Activated T-helper 17 cell treated with anti-CD3 and anti-CD28 coated beads, Interleukin-2, amount 50 U/mL, for 72 hours (primary cell): ENCODE data around the gene PRKCA. TPM values are rescaled to one million over a fixed set of nuclear protein-coding genes. Genes with fewer than 3 reads are reported as not detected.
"Not testable (repeated sequence)": the region's sequence is repeated elsewhere in the genome, so short reads cannot be mapped to it uniquely, and the experiment has no call there.

ENCODE experiments used
- ATAC-seq: fragments of 150-1000 bp; cut with Tn5 transposase; replicated peaks from 2 replicates; pipeline ENCODE4 v1.10.0; 2021; ENCODE audit warnings: mild to moderate bottlenecking, moderate library complexity
- H3K27ac Mint-ChIP-seq: one replicate; pipeline ENCODE4 v1.8.0; 2022; ENCODE audit warnings: mixed read lengths
- H3K27me3 Mint-ChIP-seq: one replicate; pipeline ENCODE4 v1.8.0; 2022; ENCODE audit warnings: mixed read lengths
- H3K36me3 Mint-ChIP-seq: one replicate; pipeline ENCODE4 v1.8.0; 2022; ENCODE audit warnings: low read depth, mild to moderate bottlenecking, mixed read lengths
- H3K4me1 Mint-ChIP-seq: one replicate; pipeline ENCODE4 v1.8.0; 2022; ENCODE audit warnings: mixed read lengths
- H3K4me3 Mint-ChIP-seq: one replicate; pipeline ENCODE4 v1.8.0; 2022; ENCODE audit warnings: mild to moderate bottlenecking, mixed read lengths
- H3K9me3 Mint-ChIP-seq: one replicate; pipeline ENCODE4 v1.8.0; 2022; ENCODE audit warnings: mixed read lengths
- total RNA-seq, 2 donors: library from RNA; stranded (reverse); gene quantifications; one replicate each; pipeline ENCODE4 v1.2.3, GENCODE V29; 2022

PRKCA gene
- total RNA-seq, 2 donors from 2014 or later, result 58.2 to 86.0 TPM

DNA sequence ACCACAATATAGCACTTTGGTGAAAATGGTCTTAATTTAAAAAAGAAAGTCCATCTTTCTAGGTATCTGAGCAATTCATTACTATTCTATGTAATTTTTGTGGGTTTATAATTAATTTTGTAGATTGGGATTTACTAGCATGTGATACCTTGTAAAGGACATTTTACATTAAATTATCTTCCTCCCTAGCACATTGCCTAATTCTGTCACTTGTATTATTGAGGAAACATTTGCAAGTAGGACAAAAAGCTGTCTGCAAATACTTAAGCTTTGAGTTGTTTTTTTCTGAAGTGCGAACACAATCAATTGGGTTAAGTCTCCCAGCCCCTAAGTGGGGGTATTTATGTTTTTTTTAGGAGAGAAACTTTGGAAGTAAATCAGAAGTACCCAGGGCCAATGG is 167.0 kb downstream of the PRKCA start:
- Mint-ChIP-seq H3K4me3 (peak overlapping the region; percentile 50), H3K27ac (peak overlapping the region; percentile 78), H3K27me3 (no peaks in the 10 kb centered on the region), H3K4me1 (peaks cover 25% of the 10 kb centered on the region), H3K36me3 (peaks cover 23% of the 10 kb centered on the region), H3K9me3 (no peaks in the 10 kb centered on the region)
- ATAC-seq, result no peak

DNA sequence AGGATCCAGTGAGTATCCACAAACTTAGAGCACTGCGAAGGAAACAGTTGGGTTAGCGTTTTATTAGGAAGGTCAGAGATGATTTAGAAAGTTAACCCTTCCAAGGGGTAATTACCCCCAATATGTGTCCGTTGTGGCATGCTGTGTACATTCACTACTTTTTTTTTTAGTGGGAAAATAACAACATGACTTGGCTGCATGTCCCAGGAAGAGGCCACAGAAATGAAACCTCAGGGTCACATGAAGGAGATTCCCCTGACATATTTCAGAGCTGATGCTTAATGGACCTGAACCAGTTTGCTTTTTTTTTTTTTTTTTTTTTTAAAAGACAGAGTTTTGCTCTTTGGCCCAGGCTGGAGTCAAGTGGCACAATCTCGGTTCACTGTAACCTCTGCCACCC is 167.5 kb downstream of the PRKCA start:
- H3K4me1 Mint-ChIP-seq, result peaks cover 30% of the 10 kb centered on the region
- H3K27me3 Mint-ChIP-seq, result no peaks in the 10 kb centered on the region
- peak overlapping the region; percentile 50 for H3K4me3 Mint-ChIP-seq
- peak overlapping the region; percentile 78 for H3K27ac Mint-ChIP-seq
- H3K9me3 Mint-ChIP-seq, result no peaks in the 10 kb centered on the region
- peaks cover 23% of the 10 kb centered on the region for H3K36me3 Mint-ChIP-seq
- ATAC-seq, result no peak

DNA sequence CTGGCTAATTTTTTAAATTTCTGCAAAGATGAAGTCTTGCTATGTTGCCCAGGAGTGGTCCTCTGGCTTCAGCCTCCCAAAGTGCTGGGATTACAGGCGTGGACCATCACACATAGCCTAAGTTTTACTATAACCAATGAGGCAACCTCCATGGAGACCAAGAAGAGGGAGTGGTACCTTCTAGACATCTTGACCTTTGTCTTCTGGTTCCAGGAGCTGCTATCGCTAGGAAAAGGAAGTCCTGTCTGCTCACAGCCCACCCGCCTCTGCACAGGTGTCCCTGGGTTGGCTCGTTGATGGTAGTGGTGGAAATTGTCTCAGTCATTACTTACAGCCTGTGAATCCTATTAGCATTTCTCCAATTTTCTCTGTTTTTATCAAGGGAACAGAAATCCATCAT is 169.7 kb downstream of the PRKCA start:
- H3K27ac Mint-ChIP-seq, result no peak overlapping the region
- H3K4me1 Mint-ChIP-seq, result peaks cover 30% of the 10 kb centered on the region
- H3K36me3 Mint-ChIP-seq, result peaks cover 18% of the 10 kb centered on the region
- ATAC-seq, result no peak
- no peaks in the 10 kb centered on the region for H3K27me3 Mint-ChIP-seq
- no peak overlapping the region for H3K4me3 Mint-ChIP-seq
- H3K9me3 Mint-ChIP-seq, result no peaks in the 10 kb centered on the region

- ATAC-seq, result no peak
- H3K4me3 Mint-ChIP-seq, result no peak overlapping the region
- H3K4me1 Mint-ChIP-seq, result peaks cover 18% of the 10 kb centered on the region
- H3K27me3 Mint-ChIP-seq, result no peaks in the 10 kb centered on the region
- no peak overlapping the region for H3K27ac Mint-ChIP-seq
- peaks cover 17% of the 10 kb centered on the region for H3K36me3 Mint-ChIP-seq
- peaks cover 4% of the 10 kb centered on the region for H3K9me3 Mint-ChIP-seq
These were observed 171.8 kb downstream of the PRKCA start for GRCh38 chr17:66474258-66474657.

- Mint-ChIP-seq H3K36me3 (peaks cover 20% of the 10 kb centered on the region), H3K4me3 (no peak overlapping the region), H3K9me3 (peaks cover 4% of the 10 kb centered on the region), H3K4me1 (peaks cover 18% of the 10 kb centered on the region), H3K27me3 (no peaks in the 10 kb centered on the region), H3K27ac (no peak overlapping the region)
- no peak for ATAC-seq
These were observed 172.5 kb downstream of the PRKCA start for GRCh38 chr17:66474806-66475497.

DNA sequence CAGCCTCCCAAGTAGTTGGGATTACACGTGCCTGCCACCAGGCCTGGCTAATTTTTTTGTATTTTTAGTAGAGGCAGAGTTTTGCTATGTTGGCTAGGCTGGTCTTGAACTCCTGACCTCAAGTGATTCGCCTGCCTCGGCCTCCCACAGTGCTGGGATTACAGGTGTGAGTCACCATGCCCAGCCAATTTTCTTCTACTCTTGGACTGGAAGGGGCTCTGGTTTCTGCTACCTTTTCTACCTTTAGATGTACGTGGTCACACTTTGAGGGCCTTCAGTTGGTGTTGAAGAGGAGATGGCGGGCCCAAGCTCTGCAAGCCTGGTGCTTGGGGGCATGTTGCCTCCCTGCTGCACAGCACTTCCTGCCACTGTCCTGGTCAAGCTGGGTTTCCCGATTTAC is 173.6 kb downstream of the PRKCA start:
- Mint-ChIP-seq H3K27ac (no peak overlapping the region), H3K27me3 (no peaks in the 10 kb centered on the region), H3K4me3 (no peak overlapping the region), H3K4me1 (peaks cover 18% of the 10 kb centered on the region), H3K9me3 (peaks cover 4% of the 10 kb centered on the region), H3K36me3 (peaks cover 20% of the 10 kb centered on the region)
- no peak for ATAC-seq

- no peak overlapping the region for H3K27ac Mint-ChIP-seq
- H3K4me3 Mint-ChIP-seq, result no peak overlapping the region
- H3K9me3 Mint-ChIP-seq, result peaks cover 4% of the 10 kb centered on the region
- no peaks in the 10 kb centered on the region for H3K27me3 Mint-ChIP-seq
- peaks cover 18% of the 10 kb centered on the region for H3K4me1 Mint-ChIP-seq
- no peak for ATAC-seq
- peaks cover 12% of the 10 kb centered on the region for H3K36me3 Mint-ChIP-seq
These were observed 175.3 kb downstream of the PRKCA start for GRCh38 chr17:66477615-66478283.

DNA sequence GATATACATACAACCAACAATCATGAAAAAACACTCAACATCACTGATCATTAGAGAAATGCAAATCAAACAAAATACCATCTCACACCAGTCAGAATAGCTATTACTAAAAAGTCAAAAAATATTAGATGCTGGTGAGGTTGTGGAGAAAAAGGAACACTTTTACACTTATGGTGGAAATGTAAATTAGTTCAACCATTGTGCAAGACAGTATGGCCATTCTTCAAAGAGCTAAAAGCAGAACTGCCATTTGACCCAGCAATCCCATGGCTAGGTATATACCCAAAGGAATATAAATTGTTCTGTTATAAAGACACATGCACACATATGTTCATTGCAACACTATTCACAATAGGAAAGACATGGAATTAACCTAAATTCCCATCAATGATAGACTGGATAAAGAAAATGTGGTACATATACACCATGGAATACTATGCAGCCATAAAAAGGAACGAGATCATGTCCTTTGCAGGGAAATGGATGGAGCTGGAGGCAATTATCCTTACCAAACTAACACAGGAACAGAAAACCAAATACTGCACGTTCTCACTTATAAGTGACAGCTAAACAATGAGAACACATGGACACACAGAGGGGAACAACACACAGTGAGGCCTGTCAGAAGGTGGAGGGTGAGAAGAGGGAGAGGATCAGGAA is 176.9 kb downstream of the PRKCA start:
- not testable (repeated sequence) for H3K36me3 Mint-ChIP-seq, ATAC-seq

GRCh38 chr17:66480243-66480642 is 177.8 kb downstream of the PRKCA start:
- Mint-ChIP-seq H3K36me3 (peaks cover 4% of the 10 kb centered on the region), H3K4me1 (peaks cover 4% of the 10 kb centered on the region), H3K4me3 (no peak overlapping the region), H3K27ac (no peak overlapping the region), H3K9me3 (peaks cover 4% of the 10 kb centered on the region), H3K27me3 (no peaks in the 10 kb centered on the region)
- no peak for ATAC-seq

More for the DNA sequence above, 176.9 kb downstream of the PRKCA start:
- peaks cover 12% of the 10 kb centered on the region for H3K4me1 Mint-ChIP-seq
- H3K27ac Mint-ChIP-seq, H3K27me3 Mint-ChIP-seq, H3K9me3 Mint-ChIP-seq, H3K4me3 Mint-ChIP-seq: not testable (repeated sequence)

- Mint-ChIP-seq H3K4me3 (no peak overlapping the region), H3K9me3 (peaks cover 4% of the 10 kb centered on the region), H3K27ac (no peak overlapping the region), H3K36me3 (peaks cover 4% of the 10 kb centered on the region), H3K4me1 (peaks cover 5% of the 10 kb centered on the region), H3K27me3 (no peaks in the 10 kb centered on the region)
- no peak for ATAC-seq
These were observed 178.4 kb downstream of the PRKCA start for GRCh38 chr17:66480802-66481201.

GRCh38 chr17:66481271-66481670 is 178.9 kb downstream of the PRKCA start:
- Mint-ChIP-seq H3K9me3 (peaks cover 4% of the 10 kb centered on the region), H3K4me3 (no peak overlapping the region), H3K27ac (no peak overlapping the region), H3K36me3 (peaks cover 4% of the 10 kb centered on the region), H3K4me1 (peaks cover 5% of the 10 kb centered on the region), H3K27me3 (no peaks in the 10 kb centered on the region)
- no peak for ATAC-seq

DNA sequence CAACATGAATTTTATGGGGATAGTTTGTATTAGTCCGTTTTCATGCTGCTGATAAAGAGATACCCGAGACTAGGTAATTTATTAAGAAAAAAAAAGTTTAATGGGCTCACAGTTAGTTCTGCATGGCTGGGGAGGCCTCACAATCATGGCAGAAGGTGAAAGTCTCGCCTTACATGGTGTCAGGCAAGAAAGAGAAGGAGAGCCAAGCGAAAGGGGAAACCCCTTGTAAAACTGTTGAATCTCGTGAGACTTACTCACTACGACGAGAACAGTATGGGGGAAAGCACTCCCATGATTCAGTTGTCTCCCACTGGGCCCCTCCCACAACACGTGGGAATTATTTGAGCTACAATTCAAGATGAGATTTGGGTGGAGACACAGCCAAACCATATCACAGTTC is 181.5 kb downstream of the PRKCA start:
- Mint-ChIP-seq H3K4me1 (peaks cover 17% of the 10 kb centered on the region), H3K27ac (no peak overlapping the region), H3K27me3 (no peaks in the 10 kb centered on the region), H3K9me3 (no peaks in the 10 kb centered on the region), H3K36me3 (peaks cover 4% of the 10 kb centered on the region), H3K4me3 (no peak overlapping the region)
- peak; percentile 60 for ATAC-seq

- Mint-ChIP-seq H3K9me3 (no peaks in the 10 kb centered on the region), H3K4me3 (no peak overlapping the region), H3K27me3 (no peaks in the 10 kb centered on the region), H3K36me3 (no peaks in the 10 kb centered on the region), H3K27ac (no peak overlapping the region), H3K4me1 (peaks cover 17% of the 10 kb centered on the region)
- ATAC-seq, result no peak
These were observed 183.0 kb downstream of the PRKCA start for GRCh38 chr17:66485309-66485947.

DNA sequence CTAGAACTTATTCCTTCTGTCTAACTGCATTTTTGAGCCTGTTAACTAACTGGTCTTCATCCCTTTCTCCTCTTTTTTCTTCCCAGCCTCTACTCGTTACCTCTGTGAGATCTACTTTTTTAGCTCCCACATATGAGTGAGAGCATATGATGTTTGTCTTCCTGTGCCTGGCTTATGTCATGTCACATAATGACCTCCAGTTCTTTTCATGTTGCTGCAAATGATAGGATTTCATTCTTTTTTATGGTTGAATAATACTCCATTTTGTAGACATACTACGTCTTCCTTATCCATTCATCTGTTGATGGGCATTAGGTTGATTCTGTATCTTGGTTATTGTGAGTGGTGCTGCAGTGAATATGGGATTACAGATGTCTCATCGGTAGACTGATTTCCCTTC is 184.7 kb downstream of the PRKCA start:
- Mint-ChIP-seq H3K36me3 (peaks cover 3% of the 10 kb centered on the region), H3K27ac (peak overlapping the region; percentile 5), H3K4me1 (peaks cover 29% of the 10 kb centered on the region), H3K4me3 (no peak overlapping the region), H3K27me3 (no peaks in the 10 kb centered on the region), H3K9me3 (no peaks in the 10 kb centered on the region)
- ATAC-seq, result no peak
